LNCAP (cell line): ENCODE data around the gene CDH22.

Source experiments
- TF ChIP-seq, protein P1 (sequence below): fragments of 450-650 bp; IDR thresholded peaks from 2 replicates; pipeline ENCODE4 v1.5.1; 2017; ENCODE audit warnings: mild to moderate bottlenecking

The CDH22 gene

DNA sequence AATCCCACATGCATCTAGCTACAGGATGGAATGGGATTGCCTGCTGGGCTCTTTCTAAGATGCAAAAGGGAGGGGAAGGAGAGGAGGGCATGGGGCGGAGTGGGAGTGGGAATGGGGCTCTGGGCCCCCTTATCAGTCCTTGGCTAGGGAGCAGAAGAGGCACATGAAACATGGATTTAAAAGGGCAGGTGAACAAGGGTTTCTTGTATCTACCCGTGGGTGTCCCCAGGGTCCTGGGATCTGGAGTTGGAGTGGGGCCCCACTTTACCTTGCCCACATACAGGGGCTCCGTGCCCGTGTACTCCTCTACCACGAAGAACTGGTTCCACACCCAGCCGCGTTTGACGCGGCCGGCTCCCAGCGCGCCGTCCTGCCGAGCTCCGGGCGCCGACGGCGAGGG is 57.5 kb downstream of the CDH22 start:
- TF ChIP-seq, protein P1, sequence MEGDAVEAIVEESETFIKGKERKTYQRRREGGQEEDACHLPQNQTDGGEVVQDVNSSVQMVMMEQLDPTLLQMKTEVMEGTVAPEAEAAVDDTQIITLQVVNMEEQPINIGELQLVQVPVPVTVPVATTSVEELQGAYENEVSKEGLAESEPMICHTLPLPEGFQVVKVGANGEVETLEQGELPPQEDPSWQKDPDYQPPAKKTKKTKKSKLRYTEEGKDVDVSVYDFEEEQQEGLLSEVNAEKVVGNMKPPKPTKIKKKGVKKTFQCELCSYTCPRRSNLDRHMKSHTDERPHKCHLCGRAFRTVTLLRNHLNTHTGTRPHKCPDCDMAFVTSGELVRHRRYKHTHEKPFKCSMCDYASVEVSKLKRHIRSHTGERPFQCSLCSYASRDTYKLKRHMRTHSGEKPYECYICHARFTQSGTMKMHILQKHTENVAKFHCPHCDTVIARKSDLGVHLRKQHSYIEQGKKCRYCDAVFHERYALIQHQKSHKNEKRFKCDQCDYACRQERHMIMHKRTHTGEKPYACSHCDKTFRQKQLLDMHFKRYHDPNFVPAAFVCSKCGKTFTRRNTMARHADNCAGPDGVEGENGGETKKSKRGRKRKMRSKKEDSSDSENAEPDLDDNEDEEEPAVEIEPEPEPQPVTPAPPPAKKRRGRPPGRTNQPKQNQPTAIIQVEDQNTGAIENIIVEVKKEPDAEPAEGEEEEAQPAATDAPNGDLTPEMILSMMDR, result no peak

DNA sequence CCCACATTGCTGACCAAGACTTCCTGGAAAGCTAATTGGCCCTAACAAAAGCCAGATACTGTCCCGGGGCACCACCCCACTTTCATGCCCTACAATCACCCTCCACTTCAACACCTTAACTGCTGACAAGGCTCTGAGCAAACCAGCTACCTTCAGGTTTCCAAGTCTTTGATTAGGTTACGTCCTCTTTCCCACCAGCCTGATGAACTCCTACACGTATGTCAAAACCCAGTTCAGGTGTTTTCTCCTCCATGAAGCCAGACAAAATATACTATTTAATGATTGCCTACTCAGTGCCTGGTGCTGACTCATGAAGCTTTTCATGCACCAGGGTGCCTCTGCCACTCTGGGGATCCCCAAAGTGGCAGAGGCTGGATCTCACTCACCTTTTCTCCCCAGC is 58.6 kb downstream of the CDH22 start:
- TF ChIP-seq, protein P1, result no peak

DNA sequence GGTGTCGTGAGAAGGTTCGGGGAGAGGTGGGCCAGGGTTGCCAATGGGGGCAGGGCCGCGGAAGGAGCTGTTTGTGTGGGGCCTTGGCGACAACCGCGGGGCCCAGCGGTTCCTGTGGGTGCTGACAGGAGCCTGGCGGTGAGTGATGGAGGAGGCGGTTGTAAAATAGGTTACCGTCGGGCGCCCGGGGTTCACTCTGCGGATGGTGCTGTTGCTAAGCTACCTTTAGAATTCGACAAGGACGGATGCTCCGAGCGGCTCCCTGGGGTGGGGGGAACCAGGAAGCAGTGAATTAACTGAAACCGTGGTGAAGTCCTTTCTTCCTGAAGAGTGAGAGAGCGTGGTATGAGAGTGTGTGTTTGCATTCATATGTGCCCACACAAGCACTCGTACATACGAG is 61.7 kb downstream of the CDH22 start:
- TF ChIP-seq, protein P1, result no peak

DNA sequence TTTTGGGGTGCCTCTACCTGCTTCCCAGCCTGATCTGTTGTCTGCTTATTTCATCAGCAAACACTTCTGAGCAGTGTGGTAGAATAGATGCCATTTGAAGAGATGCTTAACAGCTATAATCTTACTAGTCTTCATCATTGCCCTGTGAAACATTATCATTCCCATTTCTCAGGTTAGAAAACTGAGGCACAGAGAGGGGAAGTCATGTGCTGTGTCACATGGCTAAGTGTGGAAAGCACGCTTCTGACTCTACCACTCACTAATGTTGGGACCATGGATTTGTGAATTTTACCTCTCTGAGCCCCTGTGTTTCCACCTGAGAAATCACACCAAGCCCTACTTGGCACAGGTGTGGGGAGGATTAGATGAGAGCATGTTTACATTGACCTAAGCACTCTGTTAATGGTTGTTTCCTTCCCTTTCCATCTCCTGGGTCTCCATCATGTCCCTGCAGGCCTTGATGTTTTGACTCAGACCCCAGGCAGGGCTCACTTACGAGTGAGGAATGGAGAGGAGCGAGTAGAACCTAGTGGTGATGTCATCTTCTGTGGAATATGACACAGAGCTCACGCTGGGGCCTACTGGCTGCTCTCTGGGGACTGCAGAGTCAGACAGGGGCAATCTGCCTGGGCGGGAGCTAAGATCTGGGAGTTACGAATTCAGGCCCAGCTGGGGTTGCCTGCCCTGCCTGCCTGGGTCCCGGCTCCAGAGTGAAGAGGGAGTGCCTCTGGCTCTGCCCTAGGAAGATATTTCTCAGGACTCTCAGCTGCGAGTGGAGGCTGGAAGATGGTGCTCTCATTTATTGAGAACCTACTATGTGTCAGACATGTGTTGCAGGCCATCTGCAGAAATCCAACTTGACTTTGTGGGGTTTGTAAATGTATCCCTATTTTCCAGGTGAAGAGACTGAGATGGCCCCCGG is 64.3 kb downstream of the CDH22 start:
- TF ChIP-seq, protein P1, result no peak

DNA sequence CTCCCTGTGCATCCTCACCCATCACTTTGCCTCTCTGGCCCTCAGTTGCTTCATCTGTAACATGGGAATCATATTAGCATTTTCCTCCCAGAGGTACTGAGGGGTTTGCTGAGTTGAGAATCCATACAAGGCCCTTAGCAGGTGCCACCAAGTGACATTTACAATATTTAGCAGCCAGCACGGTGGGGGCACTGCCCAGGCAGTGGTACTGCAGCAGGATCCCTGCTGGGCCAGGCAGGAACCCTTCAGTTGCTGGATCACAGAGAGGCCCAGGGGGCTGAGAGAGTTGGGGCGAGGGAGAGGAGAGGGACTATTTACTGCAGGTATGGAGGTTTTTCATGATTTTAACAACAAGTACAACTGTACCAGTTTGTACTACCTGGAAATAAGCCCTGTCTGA is 65.9 kb downstream of the CDH22 start:
- TF ChIP-seq, protein P1, result no peak

DNA sequence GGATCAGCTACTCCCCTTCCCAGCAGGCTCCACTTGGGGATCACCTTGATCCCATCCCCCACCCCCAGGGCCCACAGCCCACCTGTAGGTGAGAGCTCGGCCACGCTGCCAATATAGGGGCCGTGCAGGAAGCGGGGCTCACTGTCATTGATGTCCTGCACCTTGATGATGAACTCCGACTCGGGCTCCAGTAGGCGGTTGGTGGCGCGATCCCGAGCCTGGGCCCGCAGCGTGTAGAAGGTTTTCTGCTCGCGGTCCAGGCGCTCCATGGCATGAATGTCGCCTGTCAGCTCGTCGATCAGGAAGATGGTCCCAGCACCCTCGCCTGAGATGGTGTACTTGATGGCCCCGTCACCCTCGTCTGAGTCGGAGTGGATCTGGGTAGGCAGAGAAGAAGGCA is 67.4 kb downstream of the CDH22 start:
- TF ChIP-seq, protein P1, result no peak

DNA sequence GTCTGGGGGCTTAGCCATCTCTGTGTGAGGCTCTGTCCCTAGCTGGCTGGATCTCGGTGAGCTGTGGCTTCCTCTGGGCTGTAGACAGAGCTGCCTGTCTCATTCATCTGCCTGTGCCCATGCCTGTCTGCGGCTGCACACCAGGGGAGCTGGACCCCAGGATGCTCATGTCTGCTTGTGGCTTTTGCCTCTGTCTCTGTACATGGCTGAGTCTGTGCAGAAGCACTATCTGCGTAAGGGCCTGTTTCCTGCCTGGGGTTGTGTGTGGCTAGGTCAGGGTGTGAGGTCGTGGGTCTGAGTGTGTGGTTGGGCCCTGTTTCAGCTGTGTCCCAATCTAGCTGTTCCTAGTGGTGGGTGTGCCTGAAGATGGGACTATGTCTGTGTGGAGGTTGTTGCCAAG is 68.2 kb downstream of the CDH22 start:
- TF ChIP-seq, protein P1, result no peak

DNA sequence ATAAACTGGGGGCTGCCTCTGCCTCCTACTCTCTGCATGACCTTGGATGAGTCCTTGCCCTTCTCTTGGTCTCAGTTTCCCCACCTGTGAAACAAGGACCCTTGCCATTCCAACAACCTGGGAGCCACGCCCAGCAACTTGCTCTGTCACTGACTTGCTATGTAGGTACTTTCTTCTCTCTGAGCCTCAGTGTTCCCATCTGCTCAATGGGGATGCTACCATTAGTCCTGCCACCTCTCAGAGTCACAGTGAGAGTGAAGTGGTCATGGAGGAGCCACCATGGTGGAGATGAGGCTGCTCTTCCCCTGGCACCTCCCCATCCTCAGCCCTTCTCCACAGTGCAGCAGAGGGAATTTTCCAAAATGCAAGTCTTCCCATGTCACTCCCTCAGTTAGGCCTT is 70.6 kb downstream of the CDH22 start:
- TF ChIP-seq, protein P1, result no peak
